ENCODE data around the gene SPEF2.

SPEF2 gene

DNA sequence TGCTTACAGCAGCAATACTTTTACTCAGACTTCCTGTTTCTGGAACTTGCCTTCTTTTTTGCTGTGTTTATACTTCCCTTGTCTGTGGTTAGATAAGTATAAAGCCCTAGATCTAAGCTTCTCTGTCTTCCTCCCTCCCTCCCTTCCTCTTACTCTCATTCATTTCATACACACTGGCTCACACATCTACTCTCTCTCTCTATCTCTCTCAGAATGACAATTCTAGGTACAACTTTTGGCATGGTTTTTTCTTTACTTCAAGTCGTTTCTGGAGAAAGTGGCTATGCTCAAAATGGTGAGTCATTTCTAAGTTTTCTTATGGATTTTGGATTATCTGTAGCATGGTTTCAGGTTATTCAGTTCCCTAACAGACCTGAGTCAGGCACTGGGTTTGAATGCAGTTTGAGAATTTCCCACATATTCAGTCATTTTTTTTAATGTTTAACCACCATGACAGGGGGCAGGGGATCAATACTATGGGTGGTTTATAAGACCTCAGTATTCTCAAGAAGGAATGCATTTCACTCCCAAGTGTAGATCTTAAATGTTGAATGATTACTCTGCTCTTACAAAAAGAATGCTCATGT lies 239.2 kb downstream of the SPEF2 start, which contains the start of gene IL7R:
IL7R (plus strand) TSS at position 127 of the 587 bp plus-strand sequence; CDS start at position 214, 87 bp downstream.
- DNase-seq (ENCODE audit: low read depth) = peak; percentile 43

DNA sequence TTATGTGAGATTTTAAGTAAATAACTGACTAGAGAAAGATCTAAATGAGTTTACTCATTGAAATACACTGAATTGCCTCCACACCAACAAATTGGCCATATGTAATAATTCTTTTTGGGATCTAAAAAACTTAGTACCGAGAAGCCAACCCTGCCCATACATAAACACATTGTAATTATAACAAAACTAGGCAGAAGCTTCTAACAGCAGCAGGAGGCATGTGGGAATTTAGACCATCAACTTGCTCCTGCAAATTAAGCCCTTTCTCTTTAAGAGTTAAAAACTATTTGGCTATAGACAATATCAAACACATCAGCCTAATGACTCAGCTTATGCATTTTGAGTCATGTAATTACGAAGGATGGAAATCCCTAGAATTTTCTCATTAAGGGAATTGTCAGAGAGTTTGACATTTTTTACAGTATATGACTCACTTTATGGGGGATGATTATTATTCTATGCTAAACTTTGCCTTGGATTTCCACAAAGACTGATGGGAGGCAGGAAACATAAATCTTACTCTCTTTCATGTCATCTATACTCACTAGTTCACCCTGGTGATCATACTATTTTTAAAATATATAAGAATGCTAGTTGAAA lies 240.0 kb downstream of the SPEF2 start:
- peak; percentile 96 for DNase-seq (ENCODE audit: low read depth)

GRCh38 chr5:35859101-35859661 lies 241.5 kb downstream of the SPEF2 start:
- DNase-seq (ENCODE audit: low read depth) = no peak

DNA sequence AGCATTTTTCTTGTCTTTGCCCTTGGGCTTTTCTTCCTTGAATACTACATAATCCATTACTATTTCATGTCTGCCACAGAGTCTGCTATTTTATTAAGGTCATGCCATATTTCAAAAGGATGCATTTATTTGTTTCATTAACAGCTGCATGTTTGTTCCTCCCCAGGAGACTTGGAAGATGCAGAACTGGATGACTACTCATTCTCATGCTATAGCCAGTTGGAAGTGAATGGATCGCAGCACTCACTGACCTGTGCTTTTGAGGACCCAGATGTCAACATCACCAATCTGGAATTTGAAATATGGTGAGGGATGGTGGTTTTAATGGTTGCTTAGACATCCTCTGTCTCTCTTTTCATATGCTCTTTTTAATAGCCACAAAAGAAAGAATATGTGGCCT lies 243.0 kb downstream of the SPEF2 start:
- peak; percentile 53 for DNase-seq (ENCODE audit: low read depth)

- no peak for DNase-seq (ENCODE audit: low read depth)
Measured at GRCh38 chr5:35861718-35862117, 244.1 kb downstream of the SPEF2 start.

DNA sequence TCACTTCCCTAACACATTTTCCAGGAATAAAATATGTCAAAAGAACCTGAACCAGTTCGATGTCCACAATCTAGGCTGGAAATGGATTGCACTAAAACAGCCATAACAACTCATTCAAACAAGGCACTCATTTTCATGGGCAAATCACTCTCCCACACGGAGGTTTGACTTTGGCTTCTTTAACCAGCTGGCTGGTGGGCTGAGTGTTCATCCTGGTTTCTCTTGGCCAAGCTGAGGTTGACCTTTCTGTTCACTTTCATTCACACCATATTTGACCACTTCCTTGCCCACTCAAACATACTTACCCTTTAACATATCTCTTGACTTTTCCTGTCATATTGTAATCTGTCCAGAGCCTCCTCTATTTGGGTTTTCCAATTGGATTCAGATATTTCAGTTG lies 244.5 kb downstream of the SPEF2 start:
- DNase-seq (ENCODE audit: low read depth) = no peak

DNA sequence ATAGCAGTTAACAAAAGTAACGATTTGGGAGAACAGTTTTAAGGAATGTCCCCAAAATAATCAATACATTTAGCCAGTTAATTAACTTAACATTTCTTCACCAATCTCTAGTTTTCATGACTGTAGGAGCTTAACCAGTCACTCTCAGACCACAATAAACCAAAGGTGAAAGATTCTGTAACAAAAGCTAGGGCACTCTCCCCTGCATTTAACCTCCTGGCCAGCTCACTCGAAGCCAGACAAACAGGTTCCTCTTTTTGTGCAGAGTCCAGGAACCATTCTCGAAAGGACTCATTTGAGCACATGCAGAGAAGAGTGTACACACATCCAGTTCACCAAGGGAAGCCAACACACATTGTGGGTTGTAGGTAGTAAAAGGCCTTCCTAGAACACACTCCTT lies 245.5 kb downstream of the SPEF2 start:
- DNase-seq (ENCODE audit: low read depth) = no peak

Data from HS-5 (cell line).